Stimulated activated CD4-positive, alpha-beta T cell treated with anti-CD3 and anti-CD28 coated beads, Interleukin-15, amount 100 ng/mL, for 48 hours (primary cell): ENCODE measurements around the gene MAP2K1.
A peak's percentile ranks its signal among the peaks of the same experiment; 100 is the strongest.

Source experiments
- DNase-seq, 2 donors: peaks; one replicate each; pipeline ENCODE4 v3.0.0-alpha.2; 2020; ENCODE audit warnings: low read depth in 2 of 2

The MAP2K1 gene

DNA sequence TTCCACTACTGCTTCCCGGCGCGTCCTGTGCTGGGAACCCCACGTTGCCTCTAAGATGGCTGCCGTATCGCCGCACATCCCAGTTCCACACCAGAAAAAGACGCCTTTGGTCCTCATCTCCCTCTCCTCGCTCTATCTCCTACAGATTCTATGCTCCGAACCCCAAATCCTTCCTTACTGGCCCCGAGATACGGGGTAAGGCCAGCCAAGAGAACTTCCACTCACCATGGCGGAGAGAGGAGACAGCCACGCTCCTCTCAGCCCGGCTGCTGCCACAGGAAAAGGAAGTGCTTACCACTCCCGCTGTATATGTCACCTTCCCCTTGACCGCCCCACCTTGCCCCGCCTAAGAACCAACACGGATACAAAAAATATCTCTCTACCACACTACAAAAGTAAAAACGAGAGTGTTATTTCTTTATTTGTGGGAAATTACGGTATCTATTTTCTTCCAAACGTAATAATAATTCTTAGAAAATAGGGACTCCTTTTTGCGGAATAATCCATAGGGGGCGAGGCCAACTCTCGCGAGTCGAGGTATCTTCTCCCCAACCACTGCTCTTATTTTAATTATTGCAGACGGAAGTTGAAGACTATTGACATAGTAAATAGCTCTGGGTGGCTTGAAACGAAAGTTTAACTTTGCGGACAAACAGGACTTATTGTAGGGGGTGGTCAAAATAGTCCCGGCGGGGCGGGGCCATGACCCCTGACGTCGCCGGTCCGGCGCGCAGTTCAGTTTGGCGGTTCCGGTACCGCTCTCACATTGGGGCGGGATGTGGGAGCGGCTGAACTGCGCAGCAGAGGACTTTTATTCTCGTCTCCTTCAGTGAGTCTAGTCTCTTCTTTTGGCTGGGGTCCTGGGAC is 118.1 kb downstream of the MAP2K1 start, which contains the start of the genes RPL4 and ZWILCH:
RPL4 (minus strand) TSS at position 293 of the 867 bp plus-strand sequence; CDS start at position 228, 65 bp downstream.
ZWILCH (plus strand) TSS at position 764 of the 867 bp plus-strand sequence; CDS start at position 777, 13 bp downstream.
- DNase-seq = peak; percentile 60 to 62

DNA sequence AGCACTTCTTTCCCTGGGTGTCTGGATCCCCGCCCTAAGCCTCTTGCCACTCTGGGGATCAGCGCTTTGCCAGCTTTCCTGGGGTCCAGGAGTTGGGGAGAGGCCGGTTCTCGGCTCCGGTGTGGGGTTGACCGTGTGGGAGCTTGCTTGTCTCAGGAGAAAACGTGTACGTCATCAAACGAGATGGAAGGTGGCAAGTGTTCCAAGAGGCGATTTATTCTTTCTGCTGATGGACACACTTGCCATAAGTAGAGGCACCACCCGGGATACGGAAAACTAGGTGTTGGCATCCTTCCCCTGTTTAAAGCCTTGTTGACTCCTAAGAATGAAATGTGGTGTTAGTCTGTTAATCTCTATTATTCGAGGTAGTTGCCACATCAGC is 118.7 kb downstream of the MAP2K1 start:
- DNase-seq = no peak

DNA sequence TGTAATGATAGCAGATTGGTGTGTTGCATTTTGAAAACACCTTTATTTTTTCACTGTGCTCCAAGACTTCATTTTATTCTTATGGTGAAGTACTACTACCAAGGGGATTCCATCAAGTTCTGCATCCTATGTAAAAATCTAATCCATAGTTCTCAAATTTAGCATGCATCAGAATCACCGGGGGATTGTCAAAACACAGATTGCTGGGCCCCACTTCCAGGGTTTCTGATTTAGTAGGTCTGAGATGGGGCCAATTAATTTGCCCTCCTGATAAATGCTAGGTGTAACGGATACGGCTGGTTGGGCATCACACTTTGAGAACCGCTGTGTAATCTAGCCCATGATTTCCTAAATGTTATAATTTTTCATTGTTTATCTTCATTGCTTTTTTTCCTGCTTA is 119.1 kb downstream of the MAP2K1 start:
- DNase-seq = no peak

DNA sequence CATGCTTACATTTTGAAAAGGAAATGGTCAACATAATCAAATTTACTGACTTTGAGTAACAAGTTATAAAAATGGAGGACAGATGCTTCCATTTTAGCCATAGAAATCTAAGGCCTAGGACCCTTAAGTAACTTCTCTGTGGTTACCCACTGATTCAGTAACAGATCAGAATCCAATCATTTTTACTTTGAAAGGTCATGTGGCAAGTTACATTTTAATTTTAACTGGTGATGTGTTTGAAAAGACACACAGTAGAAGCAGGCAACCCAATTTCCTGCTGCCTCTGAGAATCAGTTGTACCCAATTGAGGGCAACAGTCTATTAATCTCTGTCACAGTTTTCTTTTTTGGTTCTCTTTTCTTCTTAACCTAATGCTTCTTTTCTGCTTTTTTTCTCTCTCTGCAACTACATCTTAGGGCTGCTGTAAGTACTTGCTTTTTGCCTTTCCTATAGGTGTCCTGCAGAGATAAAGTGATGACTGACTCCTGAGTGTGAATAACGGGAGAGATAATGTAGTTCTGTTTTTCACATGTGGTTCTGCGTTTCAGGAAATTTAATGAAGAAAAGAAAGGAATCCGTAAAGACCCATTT is 121.7 kb downstream of the MAP2K1 start:
- DNase-seq = no peak

DNA sequence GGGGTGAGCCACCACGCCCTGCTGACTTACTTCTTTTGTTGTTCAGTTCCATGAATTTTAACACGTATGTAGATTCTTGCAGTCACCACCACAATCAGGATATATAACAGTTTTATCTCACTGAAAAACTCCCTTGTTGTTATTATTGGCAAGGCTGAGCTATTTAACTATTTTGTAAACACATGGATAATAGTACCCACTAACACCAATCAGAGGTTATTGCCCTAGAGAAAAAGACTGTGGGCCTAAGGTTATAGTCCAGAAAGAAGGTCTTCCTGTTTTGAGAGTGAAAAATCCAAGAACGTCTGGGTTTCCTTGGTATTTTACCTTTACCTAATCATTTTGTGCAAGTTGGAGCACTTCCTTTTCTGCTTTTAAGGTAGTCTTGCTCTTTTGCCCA is 127.9 kb downstream of the MAP2K1 start:
- DNase-seq = no peak

DNA sequence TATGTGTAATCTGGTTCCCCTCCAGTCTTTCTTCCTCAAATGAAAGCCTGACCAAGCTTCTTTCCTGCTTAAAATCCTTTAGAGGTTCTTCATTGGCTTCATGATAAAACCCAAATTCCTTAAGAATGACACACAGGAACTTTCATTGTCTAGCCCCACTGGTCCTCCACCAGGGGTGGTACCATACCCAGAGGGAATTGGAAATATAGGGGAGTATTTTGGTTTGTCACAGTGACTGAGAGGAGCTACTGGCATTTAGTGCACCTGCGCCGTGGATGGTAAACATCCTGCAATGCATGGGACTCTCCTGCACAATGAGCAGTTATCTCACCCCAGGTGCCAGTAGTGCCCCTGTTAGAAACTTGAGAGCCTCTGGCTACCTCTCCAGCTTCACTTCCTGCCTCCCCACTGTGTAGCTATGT is 129.2 kb downstream of the MAP2K1 start:
- DNase-seq = no peak

DNA sequence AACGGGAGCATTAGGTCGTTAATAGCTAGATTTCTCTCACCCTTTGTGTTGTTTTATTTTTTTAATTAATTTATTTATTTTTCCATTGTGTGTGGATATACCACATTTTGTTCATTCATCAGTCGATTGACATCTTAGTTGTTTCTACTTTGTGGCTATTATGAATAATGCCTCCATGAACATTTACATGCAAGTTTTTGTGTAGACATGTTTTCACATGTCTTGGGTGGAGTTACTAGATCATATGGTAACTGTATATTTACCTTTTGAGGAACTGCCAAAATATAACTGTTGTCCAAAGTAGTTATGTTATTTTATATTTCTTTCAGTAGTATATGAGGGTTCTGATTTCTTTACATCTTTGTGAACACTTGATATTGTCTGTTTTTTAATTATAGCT is 137.2 kb downstream of the MAP2K1 start:
- no peak for DNase-seq

DNA sequence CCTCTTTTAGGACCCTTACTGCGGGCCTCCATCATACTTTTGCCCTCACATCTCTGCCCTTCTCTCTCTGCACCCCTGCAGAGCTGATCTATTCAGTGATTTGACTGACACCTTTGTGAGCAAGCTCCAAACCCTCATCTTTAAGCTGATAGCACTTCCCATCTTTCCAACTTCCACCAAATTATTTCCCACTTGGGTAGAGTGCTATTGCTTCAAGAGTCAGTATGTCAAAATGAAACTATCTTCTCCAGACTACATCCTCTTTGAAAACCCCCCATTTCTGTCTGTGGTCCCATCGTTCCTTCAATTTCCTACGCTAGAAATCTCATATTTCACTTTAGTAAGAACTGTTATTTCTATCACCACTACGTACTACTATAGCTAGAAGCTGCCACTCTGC is 138.1 kb downstream of the MAP2K1 start:
- no peak for DNase-seq

DNA sequence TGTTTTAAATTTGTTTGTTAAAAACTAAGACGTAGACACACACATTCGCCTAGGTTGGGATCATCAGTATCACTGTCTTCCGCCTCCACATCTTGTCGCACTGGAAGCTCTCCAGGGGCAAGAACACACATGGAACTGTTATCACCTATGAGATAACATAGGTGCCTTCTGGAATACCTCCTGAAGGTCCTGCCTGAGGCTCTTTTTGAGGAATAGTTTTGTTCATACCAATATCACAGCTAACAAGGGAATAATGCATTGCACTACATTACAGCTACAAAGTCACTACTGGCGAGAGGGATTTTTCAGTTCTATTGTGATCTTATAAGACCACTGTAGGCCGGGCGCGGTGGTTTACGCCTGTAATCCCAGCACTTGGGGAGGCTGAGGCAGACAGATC is 148.3 kb downstream of the MAP2K1 start:
- DNase-seq = no peak
